GM21529 (cell line): Measurements from ENCODE around the gene NCF1.
"Not testable (repeated sequence)": the region's sequence is repeated elsewhere in the genome, so short reads cannot be mapped to it uniquely, and the experiment has no call there.

Experiments
- ATAC-seq: cut with Tn5 transposase; IDR thresholded peaks from one replicate; pipeline ENCODE4 v1.9.1; 2021; ENCODE audit not compliant: unreplicated experiment

The NCF1 gene

GRCh38 chr7:74783595-74783994, 9.8 kb downstream of the NCF1 start:
- ATAC-seq = not testable (repeated sequence)

DNA sequence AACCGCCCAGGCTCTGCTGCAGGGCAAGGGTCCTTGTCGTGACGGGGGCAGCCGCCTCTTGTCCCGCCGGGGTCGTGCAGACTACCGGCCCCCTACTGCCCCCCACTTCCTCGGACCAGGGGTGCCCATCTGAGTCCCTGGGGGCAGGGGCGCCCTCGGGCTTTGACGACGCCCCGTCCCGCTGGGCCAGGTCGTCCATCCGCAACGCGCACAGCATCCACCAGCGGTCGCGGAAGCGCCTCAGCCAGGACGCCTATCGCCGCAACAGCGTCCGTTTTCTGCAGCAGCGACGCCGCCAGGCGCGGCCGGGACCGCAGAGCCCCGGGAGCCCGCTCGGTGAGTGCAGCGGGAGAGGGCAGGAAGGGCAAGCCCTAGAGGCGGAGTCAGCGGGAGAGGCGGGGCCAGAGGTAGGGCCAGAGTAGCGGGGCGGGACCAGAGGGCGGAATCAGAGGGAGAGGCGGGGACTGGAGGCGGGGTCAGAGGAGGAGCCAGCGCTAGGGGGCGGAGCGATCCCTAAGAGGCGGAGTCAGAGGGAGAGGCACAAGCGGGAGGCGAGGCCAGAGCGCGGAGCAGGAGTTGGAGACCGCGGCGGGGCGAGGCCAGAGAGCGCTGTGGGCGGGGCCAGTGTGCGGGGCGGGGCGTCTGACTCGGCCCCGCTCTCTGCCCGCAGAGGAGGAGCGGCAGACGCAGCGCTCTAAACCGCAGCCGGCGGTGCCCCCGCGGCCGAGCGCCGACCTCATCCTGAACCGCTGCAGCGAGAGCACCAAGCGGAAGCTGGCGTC, 14.7 kb downstream of the NCF1 start:
- peak; percentile 88 for ATAC-seq

DNA sequence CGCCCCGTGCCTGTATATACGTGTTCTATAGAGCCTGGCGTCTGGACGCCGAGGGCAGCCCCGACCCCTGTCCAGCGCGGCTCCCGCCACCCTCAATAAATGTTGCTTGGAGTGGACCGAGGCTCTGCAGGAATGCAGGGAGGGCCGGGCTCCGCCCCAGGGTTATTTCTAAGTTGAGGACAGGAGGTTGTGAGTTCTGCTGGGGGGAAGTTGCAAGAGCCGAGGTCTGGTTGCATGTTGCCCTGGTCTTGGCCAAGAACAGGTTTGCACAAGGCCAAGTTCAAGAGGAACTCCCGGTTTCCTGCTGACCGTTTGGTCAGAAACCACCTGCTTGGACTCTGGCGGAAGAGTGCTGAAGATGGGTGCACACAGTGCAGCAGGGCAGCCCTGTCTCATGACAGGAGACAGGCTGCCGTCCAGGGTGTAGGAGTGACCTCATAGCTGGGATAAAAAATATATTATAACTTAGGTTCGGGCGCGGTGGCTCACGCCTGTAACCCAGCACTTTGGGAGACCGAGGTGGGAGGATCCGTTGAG, 15.5 kb downstream of the NCF1 start:
- not testable (repeated sequence) for ATAC-seq

DNA sequence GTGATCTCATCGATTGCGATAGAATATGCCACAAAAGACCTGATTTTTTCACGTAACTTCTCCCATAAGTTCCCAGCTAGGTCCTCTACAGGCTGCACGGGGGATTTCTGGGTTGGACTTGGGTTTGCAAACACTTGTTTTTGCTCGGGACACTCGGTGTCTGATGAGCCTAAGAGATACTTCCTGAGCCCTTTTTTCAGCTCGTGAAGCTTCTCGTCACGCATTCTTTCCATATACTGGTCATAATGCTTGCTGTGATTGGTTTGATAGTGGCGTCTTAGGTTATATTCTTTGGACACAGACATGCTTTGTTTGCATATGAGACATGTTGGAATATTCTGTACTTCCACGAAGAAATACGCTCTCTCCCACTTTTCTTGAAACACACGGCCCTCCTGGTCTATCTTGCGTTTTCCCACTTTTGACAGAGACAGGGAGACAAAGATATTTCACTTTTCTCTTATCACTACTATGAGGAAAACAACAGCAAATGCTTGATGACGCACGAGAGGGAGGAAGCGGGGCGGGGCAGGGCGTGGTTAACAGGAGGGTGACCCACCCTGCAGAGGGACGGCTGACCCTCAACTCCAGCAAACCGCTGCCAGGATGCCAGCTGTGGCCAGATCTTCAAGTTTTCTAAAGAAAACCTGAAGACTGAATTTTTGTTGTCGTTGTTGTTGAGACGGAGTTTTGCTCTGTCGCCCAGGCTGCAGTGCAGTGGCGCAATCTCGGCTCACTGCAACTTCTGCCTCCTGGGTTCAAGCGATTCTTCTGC, 24.2 kb downstream of the NCF1 start:
- ATAC-seq = not testable (repeated sequence)

DNA sequence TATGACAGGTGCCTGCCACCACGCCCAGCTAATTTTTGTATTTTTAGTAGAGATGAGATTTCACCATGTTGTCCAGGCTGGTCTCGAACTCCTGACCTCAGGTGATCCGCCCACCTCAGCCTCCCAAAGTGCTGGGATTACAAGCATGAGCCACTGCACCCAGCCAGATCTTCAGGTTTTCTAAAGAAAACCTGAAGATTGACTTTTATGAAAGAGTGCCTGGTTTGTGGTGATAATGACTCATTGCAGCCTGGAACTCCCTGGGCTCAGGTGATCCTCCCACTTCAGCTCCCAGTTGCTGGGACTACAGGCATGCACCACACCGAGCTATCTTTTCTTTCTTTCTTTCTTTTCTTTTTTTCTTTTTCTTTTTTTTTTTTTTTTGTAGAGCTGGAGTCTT, 24.8 kb downstream of the NCF1 start:
- not testable (repeated sequence) for ATAC-seq

DNA sequence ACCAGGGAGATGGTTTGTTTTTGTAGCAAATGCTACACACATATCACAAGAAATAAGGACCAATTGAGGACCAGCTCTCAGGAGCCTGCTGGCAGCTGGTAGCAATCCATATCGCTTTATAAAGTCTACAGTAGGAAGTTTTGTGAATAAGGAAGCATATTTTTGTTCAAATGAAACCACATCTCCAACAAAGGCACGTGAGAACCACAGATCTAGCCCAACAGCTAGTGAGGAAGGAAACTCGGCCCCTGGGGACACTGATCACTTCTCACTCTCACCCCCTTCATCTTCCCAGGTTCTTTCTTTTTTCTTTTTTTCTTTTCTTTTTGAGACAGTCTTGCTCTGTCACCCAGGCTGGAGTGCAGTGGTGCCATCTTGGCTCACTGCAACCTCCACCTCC, 42.1 kb downstream of the NCF1 start:
- not testable (repeated sequence) for ATAC-seq

DNA sequence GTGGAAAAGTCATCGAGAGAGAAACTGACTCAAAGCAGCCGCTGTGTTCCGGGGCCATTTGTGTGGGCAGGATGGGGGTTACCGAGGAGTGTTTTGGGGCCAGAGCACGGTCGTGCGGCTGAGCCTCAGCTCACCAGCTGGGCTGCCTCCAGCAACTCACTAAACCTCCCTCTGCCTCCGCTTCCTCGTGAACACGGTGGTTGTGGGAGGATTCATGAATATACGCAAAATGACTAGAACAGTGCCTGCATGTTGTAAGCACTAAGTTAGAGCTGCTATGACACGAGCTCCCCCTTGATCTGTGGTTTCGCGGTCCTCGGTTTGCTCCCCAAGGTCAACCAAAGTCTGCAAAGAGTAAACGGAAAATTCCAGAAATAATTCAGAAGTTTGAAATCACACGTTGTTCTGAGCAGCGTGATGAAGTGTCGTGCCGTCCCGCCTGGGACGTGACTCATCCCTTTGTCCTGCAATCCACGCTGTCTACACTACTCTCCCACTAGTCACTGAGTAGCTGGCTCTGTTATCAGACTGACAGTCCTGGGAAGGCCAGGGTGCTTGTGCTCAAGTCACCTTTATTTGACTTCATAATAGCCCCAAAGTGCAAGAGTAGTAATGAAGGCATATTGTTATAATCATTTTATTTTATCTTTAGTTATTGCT, 46.5 kb downstream of the NCF1 start:
- peak; percentile 84 for ATAC-seq

GRCh38 chr7:74821259-74821658, 47.4 kb downstream of the NCF1 start:
- ATAC-seq = not testable (repeated sequence)

DNA sequence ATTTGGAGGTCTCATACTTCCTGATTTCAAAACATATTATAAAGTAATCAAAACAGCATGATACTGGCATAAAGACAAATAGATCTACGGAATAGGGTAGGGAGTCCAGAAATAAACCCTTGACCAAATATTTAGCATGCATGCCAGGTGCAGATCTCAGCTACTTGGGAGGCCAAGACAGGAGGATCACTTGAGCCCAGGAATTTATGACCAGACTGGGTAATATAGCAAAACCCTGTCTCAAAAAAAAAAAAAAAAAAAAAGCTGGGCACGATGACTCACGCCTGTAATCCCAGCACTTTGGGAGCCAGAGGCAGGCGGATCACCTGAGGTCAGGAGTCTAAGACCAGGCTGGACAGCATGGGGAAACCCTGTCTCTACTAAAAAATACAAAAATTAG, 56.1 kb downstream of the NCF1 start:
- ATAC-seq = not testable (repeated sequence)

DNA sequence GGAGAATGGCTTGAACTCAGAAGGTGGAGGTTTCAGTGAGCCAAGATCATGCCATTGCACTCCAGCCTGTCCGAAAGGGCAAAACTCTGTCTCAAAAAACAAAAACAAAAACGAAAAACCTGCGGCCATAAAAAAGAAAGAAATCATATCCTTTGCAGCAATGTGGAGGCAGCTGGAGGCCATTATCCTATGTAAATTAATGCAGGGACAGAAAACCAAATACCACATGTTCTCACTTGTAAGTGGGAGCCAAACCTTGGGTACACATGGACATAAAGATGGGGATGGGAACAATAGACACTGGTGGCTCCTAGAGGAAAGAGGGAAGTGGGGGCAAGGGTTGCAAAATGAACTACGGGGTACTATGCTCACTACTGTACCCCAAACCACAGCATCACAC, 56.6 kb downstream of the NCF1 start:
- ATAC-seq = not testable (repeated sequence)
